AG04449 (cell line): ENCODE results near the gene MLST8.
A peak's percentile ranks its signal among the peaks of the same experiment; 100 is the strongest.

Source experiments
- CTCF ChIA-PET: fragments of 350-600 bp; formaldehyde crosslinking; extraction: SDS; loops from one replicate; lab custom pipeline; 2021; ENCODE audit warnings: antibody characterized with exemption; lab: Yijun Ruan, JAX
- POLR2A ChIA-PET: fragments of 400-600, 350-600 bp; formaldehyde crosslinking; extraction: SDS; loops from one replicate; lab custom pipeline; 2020; ENCODE audit warnings: antibody characterized with exemption, inconsistent platforms; lab: Yijun Ruan, JAX
- DNase-seq: peaks from one replicate; pipeline ENCODE4 v3.0.0-alpha.2; 2010; ENCODE audit warnings: low read depth, low spot score
- H3K4me3 ChIP-seq: 2 replicates; pipeline ENCODE4 v1.5.1; 2011; ENCODE audit warnings: low read depth, mild to moderate bottlenecking, control low read depth, low read length
- CTCF ChIP-seq: IDR thresholded peaks from one replicate; pipeline ENCODE4 v1.5.1; 2011; ENCODE audit warnings: mild to moderate bottlenecking, moderate library complexity, low read length, control low read depth, inconsistent platforms; ENCODE audit not compliant: insufficient read depth; ENCODE audit errors: missing control alignments

The MLST8 gene

GRCh38 chr16:2206420-2206779 lies 1.1 kb downstream of the MLST8 start:
- TF ChIP-seq CTCF: no peak
- ChIA-PET CTCF (interaction anchor here (0.6 to 2.1 kb wide), 3 partner anchors 9 to 295 kb away, joined by 3 to 7 read pairs (median 5); no protein-coding TSS in a partner anchor), POLR2A (interaction anchor here (0.6 to 2.4 kb wide), 3 partner anchors 8 to 1706 kb away, joined by 3 to 9 read pairs (median 6); partner anchors contain the start of genes PGP and TRAF7)
- peak overlapping the region; percentile 97 for H3K4me3 ChIP-seq
- no peak for DNase-seq

DNA sequence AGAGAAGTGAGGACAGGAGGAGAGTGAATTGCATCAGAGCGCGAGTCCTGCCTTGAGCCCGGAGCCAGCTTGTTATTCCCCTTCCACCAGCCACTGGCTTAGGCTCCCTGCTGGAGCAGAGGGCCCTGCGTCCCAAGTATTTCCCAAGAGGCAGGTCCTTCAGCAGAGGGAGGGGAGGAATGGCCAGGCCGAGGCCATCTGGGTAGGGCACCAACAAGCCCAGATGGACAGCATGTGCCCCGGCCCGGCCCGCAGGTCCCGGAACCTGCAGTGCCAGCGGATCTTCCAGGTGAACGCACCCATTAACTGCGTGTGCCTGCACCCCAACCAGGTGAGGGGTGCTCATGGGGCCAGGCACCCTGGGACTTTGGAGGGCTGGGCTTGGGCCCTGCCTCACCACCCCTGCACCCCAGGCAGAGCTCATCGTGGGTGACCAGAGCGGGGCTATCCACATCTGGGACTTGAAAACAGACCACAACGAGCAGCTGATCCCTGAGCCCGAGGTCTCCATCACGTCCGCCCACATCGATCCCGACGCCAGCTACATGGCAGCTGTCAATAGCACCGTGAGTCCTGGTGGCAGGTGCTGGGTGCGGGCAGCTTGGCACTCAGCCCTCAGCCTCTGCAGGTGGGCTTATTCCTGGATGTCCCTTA lies 1.7 kb downstream of the MLST8 start:
- no peak for DNase-seq
- POLR2A ChIA-PET: interaction anchor here (0.6 to 2.4 kb wide), 2 partner anchors 52 to 1707 kb away, joined by 3 to 9 read pairs; partner anchors contain the start of gene TRAF7
- CTCF ChIA-PET: interaction anchor here (0.6 to 2.1 kb wide), 3 partner anchors 10 to 295 kb away, joined by 3 to 7 read pairs (median 5); no protein-coding TSS in a partner anchor
- peak overlapping the region; percentile 6; the same call in 1 of the 2 replicates for H3K4me3 ChIP-seq
- TF ChIP-seq CTCF: no peak

GRCh38 chr16:2207872-2208271 lies 2.6 kb downstream of the MLST8 start:
- no peak overlapping the region for H3K4me3 ChIP-seq
- TF ChIP-seq CTCF: no peak
- DNase-seq: no peak
- CTCF ChIA-PET: no interaction called here
- POLR2A ChIA-PET: no interaction called here

DNA sequence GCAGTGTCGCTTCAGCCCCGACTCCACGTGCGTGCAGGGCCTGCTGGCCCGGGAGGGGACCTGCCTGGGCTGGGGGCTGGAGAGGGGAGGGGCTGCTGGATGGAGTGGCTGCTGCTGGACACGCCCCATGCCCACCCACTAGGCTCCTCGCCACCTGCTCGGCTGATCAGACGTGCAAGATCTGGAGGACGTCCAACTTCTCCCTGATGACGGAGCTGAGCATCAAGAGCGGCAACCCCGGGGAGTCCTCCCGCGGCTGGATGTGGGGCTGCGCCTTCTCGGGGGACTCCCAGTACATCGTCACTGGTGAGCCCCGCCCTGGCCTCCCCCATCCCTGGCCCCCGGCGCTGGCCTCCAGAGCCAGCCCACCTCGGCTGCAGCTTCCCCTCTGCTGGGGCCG lies 3.1 kb downstream of the MLST8 start:
- POLR2A ChIA-PET: interaction anchor here (3.8 kb wide), 1 partner anchor 53 kb away, joined by 17 read pairs; the partner anchor contains the start of gene TRAF7
- CTCF ChIA-PET: no interaction called here
- H3K4me3 ChIP-seq: no peak overlapping the region
- no peak for TF ChIP-seq CTCF
- no peak for DNase-seq

- no peak overlapping the region for H3K4me3 ChIP-seq
- TF ChIP-seq CTCF: no peak
- POLR2A ChIA-PET: interaction anchor here (3.8 kb wide), 1 partner anchor 54 kb away, joined by 17 read pairs; the partner anchor contains the start of gene TRAF7
- CTCF ChIA-PET: no interaction called here
- no peak for DNase-seq
Measured at GRCh38 chr16:2208772-2209171, 3.5 kb downstream of the MLST8 start.

DNA sequence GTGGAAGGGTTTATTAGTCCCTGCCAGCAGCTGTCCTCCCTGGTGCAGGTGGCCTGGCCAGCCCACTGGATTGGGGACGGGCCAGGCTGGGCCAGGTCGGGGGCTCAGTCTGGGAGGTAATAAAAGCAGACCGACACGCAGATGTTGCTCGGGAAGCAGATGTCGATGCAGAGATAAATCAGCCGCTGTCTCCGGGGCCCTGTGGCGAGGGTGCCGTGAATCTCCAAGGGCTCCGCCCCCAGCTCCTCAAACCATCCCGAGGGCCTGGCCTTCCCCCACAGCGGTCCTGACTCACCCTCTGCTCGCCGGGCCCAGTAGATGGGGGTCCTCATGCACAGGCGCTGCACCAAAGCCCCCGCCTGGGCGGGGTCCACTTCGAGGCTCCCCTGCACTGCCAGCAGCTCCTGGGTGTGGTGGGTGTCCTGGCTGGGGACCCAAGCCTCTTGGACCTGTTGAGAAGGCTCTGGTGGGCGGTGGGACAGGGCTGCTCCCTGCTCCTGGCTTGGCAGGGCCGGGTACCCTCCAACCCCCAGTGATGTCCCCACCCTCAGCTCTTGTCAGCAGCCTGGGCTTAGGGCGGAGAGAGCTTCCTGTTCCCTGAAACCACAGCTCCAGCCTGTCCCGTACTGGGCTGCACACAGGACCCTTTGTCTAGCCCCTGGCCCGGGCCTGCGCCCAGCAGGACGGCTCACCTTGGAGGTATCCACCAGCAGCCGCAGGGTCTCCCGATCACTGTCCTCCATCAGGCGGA lies 4.2 kb downstream of the MLST8 start:
- H3K4me3 ChIP-seq: no peak overlapping the region
- ChIA-PET POLR2A (interaction anchor here (0.5 to 3.8 kb wide), 2 partner anchors 54 to 335 kb away, joined by 3 to 17 read pairs; partner anchors contain the start of gene TRAF7), CTCF (interaction anchor here (0.8 kb wide), 1 partner anchor 205 kb away, joined by 3 read pairs; no protein-coding TSS in a partner anchor)
- no peak for DNase-seq
- no peak for TF ChIP-seq CTCF
